ENCODE results near the gene UXT. TPM values are rescaled to one million over a fixed set of nuclear protein-coding genes. Genes with fewer than 3 reads are reported as not detected.

The UXT gene
- total RNA-seq, 3 donors from 2014 or later = 130 to 155 (median 140) TPM

DNA sequence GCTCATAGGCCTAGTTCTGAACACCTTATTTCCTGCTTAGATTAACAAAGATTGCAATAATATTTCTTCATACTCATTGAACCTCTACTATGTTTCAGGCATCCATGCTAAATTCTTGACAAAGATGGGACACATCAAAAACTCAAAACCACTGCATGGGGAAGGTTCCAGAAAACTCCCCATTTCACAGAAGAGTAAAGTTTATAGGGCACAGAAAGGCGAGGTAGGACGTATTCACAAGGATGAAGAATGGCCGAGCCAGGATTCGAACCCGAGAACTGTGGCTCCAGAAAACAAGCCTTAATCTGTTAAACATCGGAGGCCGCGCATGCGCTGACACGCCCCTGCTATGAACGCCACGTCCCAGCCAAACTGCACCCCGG is 688 bp downstream of the UXT start:
- no peak for DNase-seq (ENCODE audit: low spot score in 2 of 2)
- no peak for TF ChIP-seq POLR2A (IDR thresholded peaks at IDR 0.05)
- TF ChIP-seq CTCF (IDR thresholded peaks at IDR 0.05) = no peak
- TF ChIP-seq POLR2AphosphoS5 (IDR thresholded peaks at IDR 0.05) = no peak
- intact Hi-C loops (cut with DNase I; ENCODE audit: low total_unique reads) = no loop called here
- Histone ChIP-seq H3K36me3 (no peaks in the 10 kb centered on the region), H3K27ac (peak overlapping the region; percentile 95 to 98), H3K4me3 (peak overlapping the region; percentile 55 to 74 (median 61)), H3K4me1 (no peaks in the 10 kb centered on the region), H3K9me3 (no peaks in the 10 kb centered on the region), H3K27me3 (peaks cover 0 to 7% of the 10 kb centered on the region in 2 donors)

GRCh38 chrX:47651043-47651905 is 7.7 kb downstream of the UXT start:
- Histone ChIP-seq H3K27ac (peak overlapping the region; percentile 76 to 86), H3K4me3 (peak overlapping the region; percentile 65 to 81 (median 68))

DNA sequence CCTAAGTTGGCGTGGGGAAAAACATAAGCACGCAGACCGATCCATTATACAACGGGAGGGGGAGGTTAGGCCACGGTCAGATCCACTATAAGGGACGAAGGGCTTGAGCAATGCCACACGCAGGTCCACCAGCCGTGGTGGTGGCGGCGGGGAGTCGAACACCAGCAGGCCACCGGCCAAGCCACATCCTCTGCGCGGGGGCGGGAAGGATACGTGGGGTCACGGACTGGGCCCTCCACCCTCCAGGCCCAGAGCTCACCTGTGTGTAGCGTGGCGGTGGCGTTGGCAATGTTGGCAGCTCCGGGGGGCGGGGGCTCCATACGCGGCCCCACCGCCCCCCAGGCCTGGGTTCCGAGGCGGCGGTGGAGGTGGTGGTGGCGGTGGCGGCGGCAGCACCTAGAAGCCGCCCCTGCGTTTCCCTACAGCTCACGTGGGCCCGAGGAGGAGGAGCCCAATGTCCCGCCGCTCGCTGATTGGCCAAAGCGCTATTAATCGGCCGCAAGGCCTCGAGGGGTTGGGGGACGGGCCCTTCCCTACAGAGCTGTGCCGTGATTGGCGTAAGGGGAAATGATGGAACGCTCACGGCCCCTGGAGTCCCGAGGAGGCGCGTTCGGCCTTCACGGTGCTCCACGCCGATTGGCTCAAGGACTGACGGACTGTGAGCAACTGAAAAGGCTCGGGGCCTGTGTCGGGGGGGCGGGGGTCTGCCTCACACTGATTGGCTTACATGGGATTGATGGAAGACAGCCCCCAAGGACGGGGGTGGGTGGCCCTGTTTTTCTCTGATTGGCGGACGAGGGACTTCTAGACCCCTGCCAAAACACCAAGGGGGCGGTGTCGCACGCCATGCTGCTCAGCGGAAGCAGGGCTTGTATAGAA is 8.6 kb downstream of the UXT start, which contains the start of gene ELK1:
ELK1 (minus strand) TSS at position 400 of the 879 bp plus-strand sequence. CDS start 9,122 bp downstream, outside the sequence.
- TF ChIP-seq POLR2A (IDR thresholded peaks at IDR 0.05) (peak; percentile 35), POLR2AphosphoS5 (IDR thresholded peaks at IDR 0.05) (peak in 2 of 3 donors; percentile 44 to 55), CTCF (IDR thresholded peaks at IDR 0.05) (no peak)
- intact Hi-C loops (cut with DNase I; ENCODE audit: low total_unique reads) = no loop called here
- H3K27ac ChIP-seq = peak within 1 kb of the TSS; percentile 86 to 93

More at GRCh38 chrX:47651043-47651905, 7.7 kb downstream of the UXT start:
- no peaks in the 10 kb centered on the region for H3K9me3 ChIP-seq
- DNase-seq (ENCODE audit: low spot score in 2 of 2) = no peak
- H3K27me3 ChIP-seq = peaks cover 0 to 21% of the 10 kb centered on the region in 2 donors
- H3K36me3 ChIP-seq = no peaks in the 10 kb centered on the region
- no peaks in the 10 kb centered on the region for H3K4me1 ChIP-seq
- intact Hi-C loops (cut with DNase I; ENCODE audit: low total_unique reads) = no loop called here
- TF ChIP-seq CTCF (IDR thresholded peaks at IDR 0.05) (no peak), POLR2A (IDR thresholded peaks at IDR 0.05) (no peak), POLR2AphosphoS5 (IDR thresholded peaks at IDR 0.05) (no peak)

GRCh38 chrX:47649781-47650163 is 9.2 kb downstream of the UXT start:
- peak overlapping the region; percentile 86 to 93 for H3K27ac ChIP-seq
- H3K4me3 ChIP-seq = peak overlapping the region; percentile 65 to 81 (median 68)
- no peaks in the 10 kb centered on the region for H3K4me1 ChIP-seq
- DNase-seq (ENCODE audit: low spot score in 2 of 2) = no peak
- intact Hi-C loops (cut with DNase I; ENCODE audit: low total_unique reads) = no loop called here
- no peaks in the 10 kb centered on the region for H3K9me3 ChIP-seq
- no peak for TF ChIP-seq POLR2A (IDR thresholded peaks at IDR 0.05)
- no peak for TF ChIP-seq POLR2AphosphoS5 (IDR thresholded peaks at IDR 0.05)
- no peak for TF ChIP-seq CTCF (IDR thresholded peaks at IDR 0.05)
- H3K27me3 ChIP-seq = peaks cover 0 to 30% of the 10 kb centered on the region in 2 donors
- no peaks in the 10 kb centered on the region for H3K36me3 ChIP-seq

More for the DNA sequence above, 8.6 kb downstream of the UXT start, which contains the start of gene ELK1:
- Histone ChIP-seq H3K36me3 (no peaks in the 10 kb centered on the region), H3K4me3 (peak within 1 kb of the TSS; percentile 65 to 81 (median 68)), H3K27me3 (peaks cover 0 to 23% of the 10 kb centered on the region in 2 donors), H3K4me1 (no peaks in the 10 kb centered on the region), H3K9me3 (no peaks in the 10 kb centered on the region)
- DNase-seq (ENCODE audit: low spot score in 2 of 2) = peak; percentile 92 to 97
